Stimulated activated naive CD8-positive, alpha-beta T cell treated with anti-CD3 and anti-CD28 coated beads, Interleukin-15, Interleukin-2, amounts not matched to agents 100 ng/mL and 50 ng/mL, for 24 hours (primary cell): ENCODE data around the gene BAIAP2L1.

Source experiments
- H3K27ac Mint-ChIP-seq: one replicate; pipeline ENCODE4 v1.8.0; 2021; ENCODE audit warnings: mild to moderate bottlenecking, mixed read lengths
- H3K27me3 Mint-ChIP-seq: one replicate; pipeline ENCODE4 v1.8.0; 2021; ENCODE audit warnings: mixed read lengths
- H3K36me3 Mint-ChIP-seq: one replicate; pipeline ENCODE4 v1.8.0; 2021; ENCODE audit warnings: low read depth, mixed read lengths
- H3K4me1 Mint-ChIP-seq: one replicate; pipeline ENCODE4 v1.8.0; 2021; ENCODE audit warnings: low read depth, mixed read lengths
- H3K4me3 Mint-ChIP-seq: one replicate; pipeline ENCODE4 v1.8.0; 2021; ENCODE audit warnings: mild to moderate bottlenecking, mixed read lengths
- H3K9me3 Mint-ChIP-seq: one replicate; pipeline ENCODE4 v1.8.0; 2021; ENCODE audit warnings: mixed read lengths

Gene BAIAP2L1

GRCh38 chr7:98289333-98289875 is 111.5 kb downstream of the BAIAP2L1 start:
- Mint-ChIP-seq H3K27ac (no peak overlapping the region), H3K27me3 (no peaks in the 10 kb centered on the region), H3K4me3 (no peak overlapping the region), H3K36me3 (peaks cover 3% of the 10 kb centered on the region), H3K4me1 (peaks cover 7% of the 10 kb centered on the region), H3K9me3 (no peaks in the 10 kb centered on the region)

GRCh38 chr7:98288064-98288823 is 112.6 kb downstream of the BAIAP2L1 start:
- Mint-ChIP-seq H3K27me3 (no peaks in the 10 kb centered on the region), H3K36me3 (peaks cover 3% of the 10 kb centered on the region), H3K4me3 (no peak overlapping the region), H3K4me1 (peaks cover 19% of the 10 kb centered on the region), H3K27ac (no peak overlapping the region), H3K9me3 (no peaks in the 10 kb centered on the region)

GRCh38 chr7:98287486-98287959 is 113.4 kb downstream of the BAIAP2L1 start:
- H3K4me1 Mint-ChIP-seq: peaks cover 26% of the 10 kb centered on the region
- no peak overlapping the region for H3K4me3 Mint-ChIP-seq
- H3K36me3 Mint-ChIP-seq: peaks cover 10% of the 10 kb centered on the region
- no peaks in the 10 kb centered on the region for H3K27me3 Mint-ChIP-seq
- H3K27ac Mint-ChIP-seq: no peak overlapping the region
- H3K9me3 Mint-ChIP-seq: no peaks in the 10 kb centered on the region

GRCh38 chr7:98286701-98287485 is 114.0 kb downstream of the BAIAP2L1 start:
- H3K9me3 Mint-ChIP-seq: no peaks in the 10 kb centered on the region
- peaks cover 30% of the 10 kb centered on the region for H3K4me1 Mint-ChIP-seq
- peaks cover 11% of the 10 kb centered on the region for H3K36me3 Mint-ChIP-seq
- no peak overlapping the region for H3K4me3 Mint-ChIP-seq
- no peaks in the 10 kb centered on the region for H3K27me3 Mint-ChIP-seq
- H3K27ac Mint-ChIP-seq: no peak overlapping the region

GRCh38 chr7:98286093-98286539 is 114.8 kb downstream of the BAIAP2L1 start:
- Mint-ChIP-seq H3K27ac (no peak overlapping the region), H3K9me3 (no peaks in the 10 kb centered on the region), H3K4me3 (no peak overlapping the region), H3K4me1 (peaks cover 30% of the 10 kb centered on the region), H3K36me3 (peaks cover 11% of the 10 kb centered on the region), H3K27me3 (no peaks in the 10 kb centered on the region)

GRCh38 chr7:98285157-98286092 is 115.5 kb downstream of the BAIAP2L1 start:
- Mint-ChIP-seq H3K27me3 (no peaks in the 10 kb centered on the region), H3K4me3 (no peak overlapping the region), H3K36me3 (peaks cover 11% of the 10 kb centered on the region), H3K4me1 (peaks cover 32% of the 10 kb centered on the region), H3K9me3 (no peaks in the 10 kb centered on the region), H3K27ac (no peak overlapping the region)

- H3K4me1 Mint-ChIP-seq: peaks cover 32% of the 10 kb centered on the region
Measured at GRCh38 chr7:98284335-98285036, 116.4 kb downstream of the BAIAP2L1 start.

GRCh38 chr7:98283887-98284222 is 117.0 kb downstream of the BAIAP2L1 start:
- Mint-ChIP-seq H3K9me3 (no peaks in the 10 kb centered on the region), H3K36me3 (peaks cover 8% of the 10 kb centered on the region), H3K27me3 (no peaks in the 10 kb centered on the region), H3K27ac (no peak overlapping the region), H3K4me3 (peak overlapping the region; percentile 81), H3K4me1 (peaks cover 32% of the 10 kb centered on the region)

More at GRCh38 chr7:98284335-98285036, 116.4 kb downstream of the BAIAP2L1 start:
- peak overlapping the region; percentile 37 for H3K4me3 Mint-ChIP-seq
- H3K9me3 Mint-ChIP-seq: no peaks in the 10 kb centered on the region
- peaks cover 8% of the 10 kb centered on the region for H3K36me3 Mint-ChIP-seq
- no peak overlapping the region for H3K27ac Mint-ChIP-seq
- H3K27me3 Mint-ChIP-seq: no peaks in the 10 kb centered on the region

GRCh38 chr7:98283127-98283886 is 117.6 kb downstream of the BAIAP2L1 start:
- Mint-ChIP-seq H3K4me1 (peaks cover 32% of the 10 kb centered on the region), H3K4me3 (peak overlapping the region; percentile 81), H3K9me3 (no peaks in the 10 kb centered on the region), H3K27ac (no peak overlapping the region), H3K27me3 (no peaks in the 10 kb centered on the region), H3K36me3 (peaks cover 8% of the 10 kb centered on the region)

- Mint-ChIP-seq H3K27me3 (no peaks in the 10 kb centered on the region), H3K27ac (no peak overlapping the region), H3K9me3 (no peaks in the 10 kb centered on the region), H3K36me3 (peaks cover 8% of the 10 kb centered on the region), H3K4me1 (peaks cover 32% of the 10 kb centered on the region), H3K4me3 (peak overlapping the region; percentile 81)
Measured at GRCh38 chr7:98282703-98283102, 118.2 kb downstream of the BAIAP2L1 start.

GRCh38 chr7:98281757-98282606 is 118.9 kb downstream of the BAIAP2L1 start:
- Mint-ChIP-seq H3K4me1 (peaks cover 32% of the 10 kb centered on the region), H3K4me3 (peak overlapping the region; percentile 81), H3K27ac (no peak overlapping the region), H3K27me3 (no peaks in the 10 kb centered on the region), H3K9me3 (no peaks in the 10 kb centered on the region), H3K36me3 (peaks cover 8% of the 10 kb centered on the region)

- no peaks in the 10 kb centered on the region for H3K27me3 Mint-ChIP-seq
Measured at GRCh38 chr7:98280791-98281756, 119.8 kb downstream of the BAIAP2L1 start, which contains the start of gene BRI3. BRI3 (plus strand) TSS chr7:98281686; CDS start chr7:98281796, 110 bp downstream.

More at GRCh38 chr7:98280791-98281756, 119.8 kb downstream of the BAIAP2L1 start, which contains the start of gene BRI3:
- Mint-ChIP-seq H3K4me1 (peaks cover 32% of the 10 kb centered on the region), H3K9me3 (no peaks in the 10 kb centered on the region), H3K4me3 (peak within 1 kb of the TSS; percentile 81), H3K27ac (no peak within 1 kb of the TSS), H3K36me3 (peaks cover 8% of the 10 kb centered on the region)
